HEK293 (cell line): ENCODE measurements around the gene KLHDC7B.

ENCODE experiments used
- BCL11B ChIP-seq: fragments of 450-650 bp; formaldehyde crosslinking; IDR thresholded peaks from 2 replicates; pipeline ENCODE4 v1.5.1; 2016; ENCODE audit warnings: low read depth, missing biosample characterization, missing genetic modification characterization
- MEIS1 ChIP-seq: sonication (generic); formaldehyde crosslinking; IDR thresholded peaks from 2 replicates; pipeline ENCODE4 v1.8.1; 2022; ENCODE audit warnings: missing genetic modification reagents, mild to moderate bottlenecking, borderline replicate concordance
- OVOL3 ChIP-seq: fragments of 450-650 bp; formaldehyde crosslinking; IDR thresholded peaks from 2 replicates; pipeline ENCODE4 v1.5.1; 2016; ENCODE audit warnings: missing biosample characterization, missing genetic modification characterization
- SETDB1 ChIP-seq: IDR thresholded peaks from one replicate; pipeline ENCODE4 v1.6.1; 2017; ENCODE audit warnings: mild to moderate bottlenecking, low read length, moderate library complexity, mixed read lengths; ENCODE audit not compliant: insufficient read length
- YY1 ChIP-seq: fragments of 450-650 bp; formaldehyde crosslinking; IDR thresholded peaks from 2 replicates; pipeline ENCODE4 v1.5.1; 2018; ENCODE audit warnings: missing biosample characterization, missing genetic modification characterization
- ZFP41 ChIP-seq: fragments of 450-650 bp; formaldehyde crosslinking; IDR thresholded peaks from 2 replicates; pipeline ENCODE4 v1.5.1; 2016; ENCODE audit warnings: missing biosample characterization, missing genetic modification characterization, borderline replicate concordance
- ZNF132 ChIP-seq: fragments of 450-650 bp; formaldehyde crosslinking; IDR thresholded peaks from 2 replicates; pipeline ENCODE4 v1.5.1; 2017; ENCODE audit warnings: missing biosample characterization, missing genetic modification characterization, borderline replicate concordance
- ZNF140 ChIP-seq: fragments of 450-650 bp; formaldehyde crosslinking; IDR thresholded peaks from 2 replicates; pipeline ENCODE4 v1.5.1; 2016; ENCODE audit warnings: missing biosample characterization, missing genetic modification characterization
- ZNF174 ChIP-seq: fragments of 450-650 bp; formaldehyde crosslinking; IDR thresholded peaks from 2 replicates; pipeline ENCODE4 v1.5.0; 2017; ENCODE audit warnings: missing biosample characterization, mild to moderate bottlenecking, missing genetic modification characterization
- ZNF2 ChIP-seq: fragments of 450-650 bp; formaldehyde crosslinking; IDR thresholded peaks from 2 replicates; pipeline ENCODE4 v1.5.1; 2016; ENCODE audit warnings: missing biosample characterization, missing genetic modification characterization
- ZNF202 ChIP-seq: fragments of 450-650 bp; formaldehyde crosslinking; IDR thresholded peaks from 2 replicates; pipeline ENCODE4 v1.5.1; 2016; ENCODE audit warnings: missing biosample characterization, missing genetic modification characterization, borderline replicate concordance
- ZNF223 ChIP-seq: fragments of 450-650 bp; formaldehyde crosslinking; IDR thresholded peaks from 2 replicates; pipeline ENCODE4 v1.5.1; 2016; ENCODE audit warnings: missing biosample characterization, missing genetic modification characterization
- ZNF391 ChIP-seq: fragments of 450-650 bp; formaldehyde crosslinking; IDR thresholded peaks from 2 replicates; pipeline ENCODE4 v1.5.1; 2016; ENCODE audit warnings: low read depth, missing biosample characterization, missing genetic modification characterization, borderline replicate concordance
- ZNF416 ChIP-seq: fragments of 450-650 bp; formaldehyde crosslinking; IDR thresholded peaks from 2 replicates; pipeline ENCODE4 v1.5.1; 2016; ENCODE audit warnings: missing biosample characterization, missing genetic modification characterization
- ZNF548 ChIP-seq: fragments of 450-650 bp; formaldehyde crosslinking; IDR thresholded peaks from 2 replicates; pipeline ENCODE4 v1.5.1; 2016; ENCODE audit warnings: missing biosample characterization, missing genetic modification characterization
- ZNF664 ChIP-seq: fragments of 450-650 bp; formaldehyde crosslinking; IDR thresholded peaks from 2 replicates; pipeline ENCODE4 v1.5.1; 2016; ENCODE audit warnings: missing biosample characterization, missing genetic modification characterization
- ZNF707 ChIP-seq: fragments of 450-650 bp; formaldehyde crosslinking; IDR thresholded peaks from 2 replicates; pipeline ENCODE4 v1.5.1; 2016; ENCODE audit warnings: missing biosample characterization, missing genetic modification characterization
- ZNF777 ChIP-seq: fragments of 450-650 bp; formaldehyde crosslinking; IDR thresholded peaks from 2 replicates; pipeline ENCODE4 v1.5.1; 2017; ENCODE audit warnings: missing biosample characterization, missing genetic modification characterization, borderline replicate concordance
- ZNF843 ChIP-seq: fragments of 450-650 bp; formaldehyde crosslinking; IDR thresholded peaks from 2 replicates; pipeline ENCODE4 v1.5.1; 2016; ENCODE audit warnings: missing biosample characterization, missing genetic modification characterization
- TF ChIP-seq, protein P1 (sequence below): fragments of 450-650 bp; formaldehyde crosslinking; IDR thresholded peaks from 2 replicates; pipeline ENCODE4 v1.5.1; 2016; ENCODE audit warnings: missing biosample characterization, missing genetic modification characterization
- TF ChIP-seq, protein P2 (sequence below): fragments of 450-650 bp; formaldehyde crosslinking; IDR thresholded peaks from 2 replicates; pipeline ENCODE4 v1.5.1; 2016; ENCODE audit warnings: missing biosample characterization, missing genetic modification characterization
- TF ChIP-seq, protein P3 (sequence below): fragments of 450-650 bp; formaldehyde crosslinking; IDR thresholded peaks from 2 replicates; pipeline ENCODE4 v1.5.1; 2016; ENCODE audit warnings: missing biosample characterization, missing genetic modification characterization
- TF ChIP-seq, protein P4 (sequence below): fragments of 450-650 bp; formaldehyde crosslinking; IDR thresholded peaks from 2 replicates; pipeline ENCODE4 v1.5.0; 2017; ENCODE audit warnings: missing biosample characterization, missing genetic modification characterization, borderline replicate concordance
- TF ChIP-seq, protein P5 (sequence below): fragments of 450-650 bp; formaldehyde crosslinking; conservative IDR thresholded peaks from 2 replicates; pipeline ENCODE4 v1.5.1; 2016; ENCODE audit warnings: low read depth, missing biosample characterization, missing genetic modification characterization
- TF ChIP-seq, protein P6 (sequence below): fragments of 450-650 bp; formaldehyde crosslinking; IDR thresholded peaks from 2 replicates; pipeline ENCODE4 v1.5.1; 2017; ENCODE audit warnings: missing biosample characterization, missing genetic modification characterization

Gene KLHDC7B

DNA sequence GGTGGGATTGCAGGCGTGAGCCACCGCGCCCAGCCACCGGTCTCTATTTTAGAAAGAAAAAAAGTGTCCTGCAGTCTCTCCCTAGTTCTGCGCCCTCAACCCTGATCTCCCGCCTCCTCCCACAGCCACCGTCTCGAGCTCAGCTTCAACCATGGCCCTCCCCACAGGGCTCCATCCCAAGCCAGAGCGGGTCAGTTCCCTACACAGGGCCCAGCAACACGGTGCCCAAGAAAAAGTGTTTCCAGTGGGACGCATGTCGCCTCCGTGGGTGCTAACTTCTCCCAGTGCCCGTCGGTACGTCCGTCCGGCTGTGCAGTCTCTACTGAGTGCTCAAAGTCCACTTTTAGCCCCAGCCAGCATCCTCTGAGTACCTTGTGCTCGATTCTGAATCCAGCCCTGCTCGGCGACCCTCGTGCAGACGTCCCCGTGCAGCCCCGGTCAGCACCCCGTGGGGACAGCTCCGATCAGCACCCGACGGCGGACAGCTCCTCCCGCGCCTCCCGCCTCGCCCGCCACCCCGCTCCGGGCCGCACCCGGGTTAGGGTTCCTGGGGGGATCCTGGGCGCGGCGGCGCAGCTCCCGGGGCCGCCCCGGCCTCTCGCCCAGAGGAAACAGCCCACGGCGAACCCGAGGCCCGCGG is 54.2 kb downstream of the KLHDC7B start (continued):
- TF ChIP-seq ZNF140 (tag by site-specific recombination) = no peak
- no peak for TF ChIP-seq ZNF174 (tag by site-specific recombination)
- TF ChIP-seq, protein P1, sequence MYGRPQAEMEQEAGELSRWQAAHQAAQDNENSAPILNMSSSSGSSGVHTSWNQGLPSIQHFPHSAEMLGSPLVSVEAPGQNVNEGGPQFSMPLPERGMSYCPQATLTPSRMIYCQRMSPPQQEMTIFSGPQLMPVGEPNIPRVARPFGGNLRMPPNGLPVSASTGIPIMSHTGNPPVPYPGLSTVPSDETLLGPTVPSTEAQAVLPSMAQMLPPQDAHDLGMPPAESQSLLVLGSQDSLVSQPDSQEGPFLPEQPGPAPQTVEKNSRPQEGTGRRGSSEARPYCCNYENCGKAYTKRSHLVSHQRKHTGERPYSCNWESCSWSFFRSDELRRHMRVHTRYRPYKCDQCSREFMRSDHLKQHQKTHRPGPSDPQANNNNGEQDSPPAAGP = no peak
- TF ChIP-seq ZNF391 (tag by site-specific recombination) = peak; percentile 32; the same call in 1 of the 2 replicates
- TF ChIP-seq ZFP41 (tag by site-specific recombination) = no peak
- peak; percentile 54; the same call in 1 of the 2 replicates for TF ChIP-seq ZNF777
- TF ChIP-seq BCL11B (tag by site-specific recombination) = no peak
- TF ChIP-seq ZNF416 (tag by site-specific recombination) = no peak
- TF ChIP-seq, protein P2, sequence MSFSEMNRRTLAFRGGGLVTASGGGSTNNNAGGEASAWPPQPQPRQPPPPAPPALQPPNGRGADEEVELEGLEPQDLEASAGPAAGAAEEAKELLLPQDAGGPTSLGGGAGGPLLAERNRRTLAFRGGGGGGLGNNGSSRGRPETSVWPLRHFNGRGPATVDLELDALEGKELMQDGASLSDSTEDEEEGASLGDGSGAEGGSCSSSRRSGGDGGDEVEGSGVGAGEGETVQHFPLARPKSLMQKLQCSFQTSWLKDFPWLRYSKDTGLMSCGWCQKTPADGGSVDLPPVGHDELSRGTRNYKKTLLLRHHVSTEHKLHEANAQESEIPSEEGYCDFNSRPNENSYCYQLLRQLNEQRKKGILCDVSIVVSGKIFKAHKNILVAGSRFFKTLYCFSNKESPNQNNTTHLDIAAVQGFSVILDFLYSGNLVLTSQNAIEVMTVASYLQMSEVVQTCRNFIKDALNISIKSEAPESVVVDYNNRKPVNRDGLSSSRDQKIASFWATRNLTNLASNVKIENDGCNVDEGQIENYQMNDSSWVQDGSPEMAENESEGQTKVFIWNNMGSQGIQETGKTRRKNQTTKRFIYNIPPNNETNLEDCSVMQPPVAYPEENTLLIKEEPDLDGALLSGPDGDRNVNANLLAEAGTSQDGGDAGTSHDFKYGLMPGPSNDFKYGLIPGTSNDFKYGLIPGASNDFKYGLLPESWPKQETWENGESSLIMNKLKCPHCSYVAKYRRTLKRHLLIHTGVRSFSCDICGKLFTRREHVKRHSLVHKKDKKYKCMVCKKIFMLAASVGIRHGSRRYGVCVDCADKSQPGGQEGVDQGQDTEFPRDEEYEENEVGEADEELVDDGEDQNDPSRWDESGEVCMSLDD (tag by site-specific recombination) = no peak
- TF ChIP-seq, protein P3, sequence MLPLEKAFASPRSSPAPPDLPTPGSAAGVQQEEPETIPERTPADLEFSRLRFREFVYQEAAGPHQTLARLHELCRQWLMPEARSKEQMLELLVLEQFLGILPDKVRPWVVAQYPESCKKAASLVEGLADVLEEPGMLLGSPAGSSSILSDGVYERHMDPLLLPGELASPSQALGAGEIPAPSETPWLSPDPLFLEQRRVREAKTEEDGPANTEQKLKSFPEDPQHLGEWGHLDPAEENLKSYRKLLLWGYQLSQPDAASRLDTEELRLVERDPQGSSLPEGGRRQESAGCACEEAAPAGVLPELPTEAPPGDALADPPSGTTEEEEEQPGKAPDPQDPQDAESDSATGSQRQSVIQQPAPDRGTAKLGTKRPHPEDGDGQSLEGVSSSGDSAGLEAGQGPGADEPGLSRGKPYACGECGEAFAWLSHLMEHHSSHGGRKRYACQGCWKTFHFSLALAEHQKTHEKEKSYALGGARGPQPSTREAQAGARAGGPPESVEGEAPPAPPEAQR (tag by site-specific recombination) = no peak
- no peak for TF ChIP-seq ZNF664
- TF ChIP-seq ZNF223 (tag by site-specific recombination) = no peak
- TF ChIP-seq ZNF132 (tag by site-specific recombination) = no peak
- TF ChIP-seq ZNF548 (tag by site-specific recombination) = no peak
- peak; percentile 72; the same call in 1 of the 2 replicates for TF ChIP-seq MEIS1 (CRISPR knock-in tag)
- no peak for TF ChIP-seq ZNF202 (tag by site-specific recombination)
- TF ChIP-seq OVOL3 = no peak
- 0 out of 2 replicates have a peak, but pooled peaks have one; percentile 32 for TF ChIP-seq ZNF2 (tag by site-specific recombination)
- TF ChIP-seq, protein P4, sequence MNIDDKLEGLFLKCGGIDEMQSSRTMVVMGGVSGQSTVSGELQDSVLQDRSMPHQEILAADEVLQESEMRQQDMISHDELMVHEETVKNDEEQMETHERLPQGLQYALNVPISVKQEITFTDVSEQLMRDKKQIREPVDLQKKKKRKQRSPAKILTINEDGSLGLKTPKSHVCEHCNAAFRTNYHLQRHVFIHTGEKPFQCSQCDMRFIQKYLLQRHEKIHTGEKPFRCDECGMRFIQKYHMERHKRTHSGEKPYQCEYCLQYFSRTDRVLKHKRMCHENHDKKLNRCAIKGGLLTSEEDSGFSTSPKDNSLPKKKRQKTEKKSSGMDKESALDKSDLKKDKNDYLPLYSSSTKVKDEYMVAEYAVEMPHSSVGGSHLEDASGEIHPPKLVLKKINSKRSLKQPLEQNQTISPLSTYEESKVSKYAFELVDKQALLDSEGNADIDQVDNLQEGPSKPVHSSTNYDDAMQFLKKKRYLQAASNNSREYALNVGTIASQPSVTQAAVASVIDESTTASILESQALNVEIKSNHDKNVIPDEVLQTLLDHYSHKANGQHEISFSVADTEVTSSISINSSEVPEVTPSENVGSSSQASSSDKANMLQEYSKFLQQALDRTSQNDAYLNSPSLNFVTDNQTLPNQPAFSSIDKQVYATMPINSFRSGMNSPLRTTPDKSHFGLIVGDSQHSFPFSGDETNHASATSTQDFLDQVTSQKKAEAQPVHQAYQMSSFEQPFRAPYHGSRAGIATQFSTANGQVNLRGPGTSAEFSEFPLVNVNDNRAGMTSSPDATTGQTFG (tag by site-specific recombination) = no peak
- TF ChIP-seq SETDB1 = no peak
- no peak for TF ChIP-seq ZNF843 (tag by site-specific recombination)
- TF ChIP-seq ZNF707 (tag by site-specific recombination) = no peak
- 0 out of 2 replicates have a peak, but pooled peaks have one; percentile 15 for TF ChIP-seq YY1 (tag by site-specific recombination)
- TF ChIP-seq, protein P5, sequence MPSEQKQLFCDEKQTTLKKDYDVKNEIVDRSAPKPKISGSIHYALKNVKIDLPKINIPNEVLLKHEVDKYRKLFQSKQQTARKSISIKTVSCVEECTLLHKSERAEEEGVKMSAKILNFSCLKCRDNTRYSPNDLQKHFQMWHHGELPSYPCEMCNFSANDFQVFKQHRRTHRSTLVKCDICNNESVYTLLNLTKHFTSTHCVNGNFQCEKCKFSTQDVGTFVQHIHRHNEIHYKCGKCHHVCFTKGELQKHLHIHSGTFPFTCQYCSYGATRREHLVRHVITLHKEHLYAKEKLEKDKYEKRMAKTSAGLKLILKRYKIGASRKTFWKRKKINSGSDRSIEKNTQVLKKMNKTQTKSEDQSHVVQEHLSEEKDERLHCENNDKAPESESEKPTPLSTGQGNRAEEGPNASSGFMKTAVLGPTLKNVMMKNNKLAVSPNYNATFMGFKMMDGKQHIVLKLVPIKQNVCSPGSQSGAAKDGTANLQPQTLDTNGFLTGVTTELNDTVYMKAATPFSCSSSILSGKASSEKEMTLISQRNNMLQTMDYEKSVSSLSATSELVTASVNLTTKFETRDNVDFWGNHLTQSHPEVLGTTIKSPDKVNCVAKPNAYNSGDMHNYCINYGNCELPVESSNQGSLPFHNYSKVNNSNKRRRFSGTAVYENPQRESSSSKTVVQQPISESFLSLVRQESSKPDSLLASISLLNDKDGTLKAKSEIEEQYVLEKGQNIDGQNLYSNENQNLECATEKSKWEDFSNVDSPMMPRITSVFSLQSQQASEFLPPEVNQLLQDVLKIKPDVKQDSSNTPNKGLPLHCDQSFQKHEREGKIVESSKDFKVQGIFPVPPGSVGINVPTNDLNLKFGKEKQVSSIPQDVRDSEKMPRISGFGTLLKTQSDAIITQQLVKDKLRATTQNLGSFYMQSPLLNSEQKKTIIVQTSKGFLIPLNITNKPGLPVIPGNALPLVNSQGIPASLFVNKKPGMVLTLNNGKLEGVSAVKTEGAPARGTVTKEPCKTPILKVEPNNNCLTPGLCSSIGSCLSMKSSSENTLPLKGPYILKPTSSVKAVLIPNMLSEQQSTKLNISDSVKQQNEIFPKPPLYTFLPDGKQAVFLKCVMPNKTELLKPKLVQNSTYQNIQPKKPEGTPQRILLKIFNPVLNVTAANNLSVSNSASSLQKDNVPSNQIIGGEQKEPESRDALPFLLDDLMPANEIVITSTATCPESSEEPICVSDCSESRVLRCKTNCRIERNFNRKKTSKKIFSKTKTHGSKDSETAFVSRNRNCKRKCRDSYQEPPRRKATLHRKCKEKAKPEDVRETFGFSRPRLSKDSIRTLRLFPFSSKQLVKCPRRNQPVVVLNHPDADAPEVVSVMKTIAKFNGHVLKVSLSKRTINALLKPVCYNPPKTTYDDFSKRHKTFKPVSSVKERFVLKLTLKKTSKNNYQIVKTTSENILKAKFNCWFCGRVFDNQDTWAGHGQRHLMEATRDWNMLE = no peak
- TF ChIP-seq, protein P6, sequence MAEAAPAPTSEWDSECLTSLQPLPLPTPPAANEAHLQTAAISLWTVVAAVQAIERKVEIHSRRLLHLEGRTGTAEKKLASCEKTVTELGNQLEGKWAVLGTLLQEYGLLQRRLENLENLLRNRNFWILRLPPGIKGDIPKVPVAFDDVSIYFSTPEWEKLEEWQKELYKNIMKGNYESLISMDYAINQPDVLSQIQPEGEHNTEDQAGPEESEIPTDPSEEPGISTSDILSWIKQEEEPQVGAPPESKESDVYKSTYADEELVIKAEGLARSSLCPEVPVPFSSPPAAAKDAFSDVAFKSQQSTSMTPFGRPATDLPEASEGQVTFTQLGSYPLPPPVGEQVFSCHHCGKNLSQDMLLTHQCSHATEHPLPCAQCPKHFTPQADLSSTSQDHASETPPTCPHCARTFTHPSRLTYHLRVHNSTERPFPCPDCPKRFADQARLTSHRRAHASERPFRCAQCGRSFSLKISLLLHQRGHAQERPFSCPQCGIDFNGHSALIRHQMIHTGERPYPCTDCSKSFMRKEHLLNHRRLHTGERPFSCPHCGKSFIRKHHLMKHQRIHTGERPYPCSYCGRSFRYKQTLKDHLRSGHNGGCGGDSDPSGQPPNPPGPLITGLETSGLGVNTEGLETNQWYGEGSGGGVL = peak; percentile 58
